Right lobe of liver (tissue), 4 donors: Measurements from ENCODE around the gene RBMS3.

Source experiments
- POLR2A ChIP-seq: fragments of 450-650 bp; IDR thresholded peaks from one replicate; pipeline ENCODE4 v1.6.1; 2017; ENCODE audit warnings: antibody characterized with exemption, mild to moderate bottlenecking
- TF ChIP-seq, protein P1 (sequence below), 4 donors: fragments of 200-600 bp in 3 of 4; fragments of 450-650 bp in 1 of 4; IDR thresholded peaks; one replicate each; pipeline versions ENCODE4 v1.5.1 to v1.8.0; 2016 to 2022; ENCODE audit warnings: antibody characterized with exemption in 4 of 4, mild to moderate bottlenecking in 2 of 4
- donor health status: DM: no; HTN: no; CAD: no.
- donor health status: DM: no; HTN: no; CAD: no.
- donor health status: DM: no; HTN: yes; CAD: no.

DNA sequence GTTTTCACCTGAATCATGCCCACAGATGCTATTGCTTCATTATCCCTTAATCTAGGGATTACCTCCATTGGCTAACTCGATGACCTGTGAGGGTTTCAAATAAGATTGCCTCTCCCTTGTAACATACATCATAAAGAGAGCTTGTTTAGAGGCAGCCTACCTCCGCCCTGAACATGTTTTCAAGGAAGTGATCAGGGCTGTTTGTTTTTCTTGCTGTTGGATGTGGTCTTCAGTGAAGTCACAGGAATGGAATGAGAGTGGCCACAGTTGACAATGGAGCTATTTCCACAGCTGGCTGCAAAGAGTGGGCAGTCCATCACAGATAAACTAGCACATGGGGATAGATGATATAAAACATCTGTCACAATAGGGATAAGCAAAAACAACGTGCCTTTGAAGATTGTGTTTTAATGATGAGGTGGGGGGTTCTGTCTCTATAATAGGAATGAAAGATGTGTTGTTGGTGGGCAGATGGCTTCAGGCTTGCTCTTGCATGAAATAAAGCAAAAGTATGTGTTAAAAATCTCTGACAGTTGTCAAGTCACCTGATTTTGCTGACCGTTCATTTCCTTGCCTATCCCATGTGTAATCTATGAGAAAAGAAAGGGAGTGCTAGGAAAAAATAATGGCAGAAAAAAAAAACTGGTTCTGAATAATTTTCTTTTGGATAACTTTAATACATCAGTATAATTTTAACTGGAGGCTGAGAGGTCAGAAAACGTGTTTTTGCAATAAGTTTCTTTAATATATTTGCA lies 642.3 kb downstream of the RBMS3 start:
- TF ChIP-seq, protein P1, sequence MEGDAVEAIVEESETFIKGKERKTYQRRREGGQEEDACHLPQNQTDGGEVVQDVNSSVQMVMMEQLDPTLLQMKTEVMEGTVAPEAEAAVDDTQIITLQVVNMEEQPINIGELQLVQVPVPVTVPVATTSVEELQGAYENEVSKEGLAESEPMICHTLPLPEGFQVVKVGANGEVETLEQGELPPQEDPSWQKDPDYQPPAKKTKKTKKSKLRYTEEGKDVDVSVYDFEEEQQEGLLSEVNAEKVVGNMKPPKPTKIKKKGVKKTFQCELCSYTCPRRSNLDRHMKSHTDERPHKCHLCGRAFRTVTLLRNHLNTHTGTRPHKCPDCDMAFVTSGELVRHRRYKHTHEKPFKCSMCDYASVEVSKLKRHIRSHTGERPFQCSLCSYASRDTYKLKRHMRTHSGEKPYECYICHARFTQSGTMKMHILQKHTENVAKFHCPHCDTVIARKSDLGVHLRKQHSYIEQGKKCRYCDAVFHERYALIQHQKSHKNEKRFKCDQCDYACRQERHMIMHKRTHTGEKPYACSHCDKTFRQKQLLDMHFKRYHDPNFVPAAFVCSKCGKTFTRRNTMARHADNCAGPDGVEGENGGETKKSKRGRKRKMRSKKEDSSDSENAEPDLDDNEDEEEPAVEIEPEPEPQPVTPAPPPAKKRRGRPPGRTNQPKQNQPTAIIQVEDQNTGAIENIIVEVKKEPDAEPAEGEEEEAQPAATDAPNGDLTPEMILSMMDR (IDR thresholded peaks at IDR 0.05) = no peak
- no peak for TF ChIP-seq POLR2A
